Measurements from ENCODE around the gene KLHL4.

DNA sequence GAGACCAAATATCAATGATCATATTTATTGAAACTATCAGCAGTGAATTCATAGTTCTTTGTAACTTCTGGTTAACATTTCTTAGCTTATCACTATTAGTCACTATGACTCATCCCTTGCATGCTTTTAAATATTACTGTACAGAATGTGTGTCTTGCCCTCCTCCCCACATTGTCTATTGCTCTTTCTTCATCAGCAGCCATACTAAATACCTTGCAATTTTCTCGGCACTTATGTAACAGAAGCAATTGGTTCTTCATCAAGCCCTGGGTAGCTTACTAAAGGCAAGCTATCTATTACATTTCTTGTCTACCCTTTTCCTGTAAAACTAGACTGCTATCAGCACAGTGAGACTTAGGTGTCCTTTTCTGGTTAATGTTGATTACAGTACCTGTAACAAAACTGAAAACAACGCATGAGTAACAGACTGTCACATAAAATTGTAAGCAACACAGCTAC is 8.2 kb downstream of the KLHL4 start:
- TF ChIP-seq, protein P1, sequence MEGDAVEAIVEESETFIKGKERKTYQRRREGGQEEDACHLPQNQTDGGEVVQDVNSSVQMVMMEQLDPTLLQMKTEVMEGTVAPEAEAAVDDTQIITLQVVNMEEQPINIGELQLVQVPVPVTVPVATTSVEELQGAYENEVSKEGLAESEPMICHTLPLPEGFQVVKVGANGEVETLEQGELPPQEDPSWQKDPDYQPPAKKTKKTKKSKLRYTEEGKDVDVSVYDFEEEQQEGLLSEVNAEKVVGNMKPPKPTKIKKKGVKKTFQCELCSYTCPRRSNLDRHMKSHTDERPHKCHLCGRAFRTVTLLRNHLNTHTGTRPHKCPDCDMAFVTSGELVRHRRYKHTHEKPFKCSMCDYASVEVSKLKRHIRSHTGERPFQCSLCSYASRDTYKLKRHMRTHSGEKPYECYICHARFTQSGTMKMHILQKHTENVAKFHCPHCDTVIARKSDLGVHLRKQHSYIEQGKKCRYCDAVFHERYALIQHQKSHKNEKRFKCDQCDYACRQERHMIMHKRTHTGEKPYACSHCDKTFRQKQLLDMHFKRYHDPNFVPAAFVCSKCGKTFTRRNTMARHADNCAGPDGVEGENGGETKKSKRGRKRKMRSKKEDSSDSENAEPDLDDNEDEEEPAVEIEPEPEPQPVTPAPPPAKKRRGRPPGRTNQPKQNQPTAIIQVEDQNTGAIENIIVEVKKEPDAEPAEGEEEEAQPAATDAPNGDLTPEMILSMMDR (conservative IDR thresholded peaks at IDR 0.05), result no peak
- TF ChIP-seq ZFX (IDR thresholded peaks at IDR 0.05), result no peak
